Lower leg skin (tissue), 4 donors: Measurements from ENCODE around the gene SORT1. TPM values are rescaled to one million over a fixed set of nuclear protein-coding genes. Genes with fewer than 3 reads are reported as not detected.

Experiments used
- DNase-seq, 2 donors: peaks; one replicate each; pipeline ENCODE4 v3.0.0-alpha.2; 2019; ENCODE audit warnings: low spot score in 2 of 2
- H3K4me3 ChIP-seq: fragments of 200-600 bp; sonication (generic); 2 replicates; pipeline ENCODE4 v1.5.1; 2017; ENCODE audit warnings: mild to moderate bottlenecking, low read depth; ENCODE audit not compliant: poor library complexity, severe bottlenecking
- CTCF ChIP-seq, 3 donors: fragments of 450-650 bp; IDR thresholded peaks; one replicate each; pipeline ENCODE4 v1.5.1; 2016; ENCODE audit warnings: antibody characterized with exemption in 3 of 3, mild to moderate bottlenecking in 3 of 3, moderate library complexity in 2 of 3
- POLR2A ChIP-seq, 2 donors: fragments of 450-650 bp; IDR thresholded peaks; one replicate each; pipeline ENCODE4 v1.6.1; 2016 to 2017; ENCODE audit warnings: antibody characterized with exemption in 2 of 2, mild to moderate bottlenecking in 1 of 2, moderate library complexity in 1 of 2
- WGBS, 2 donors: methylation state at CpG; one replicate each; pipeline ENCODE4 v1.1.5; 2018; 5-methylcytosine and 5-hydroxymethylcytosine counted together
- intact Hi-C: fragments of 100-400 bp; cut with DNase I; formaldehyde crosslinking; loops from one replicate; pipeline ENCODE4 v1.15.0; 2023; ENCODE audit warnings: low total_unique reads
- total RNA-seq, 4 donors: library from RNA; depleted of rRNA; stranded (reverse); fragments of >200 nt; gene quantifications; one replicate each; pipeline ENCODE4 v1.1.0, GENCODE V29; 2016

The SORT1 gene
- total RNA-seq, 4 donors from 2014 or later: 29.8 to 53.1 (median 39.5) TPM

- DNase-seq: peak in 1 of 2 donors; percentile 53
- 40 to 52% methylated on average over 4 of the region's 4 CpGs for WGBS, 2 donors
- no peak overlapping the region for H3K4me3 ChIP-seq
- intact Hi-C loops: no loop called here
- no peak for TF ChIP-seq POLR2A (IDR thresholded peaks at IDR 0.05)
- no peak for TF ChIP-seq CTCF (IDR thresholded peaks at IDR 0.05)
These were observed 26.4 kb downstream of the SORT1 start for GRCh38 chr1:109371341-109371739.

- intact Hi-C loops: no loop called here
- WGBS, 2 donors: 54 to 66% methylated on average over 7 of the region's 7 CpGs
- H3K4me3 ChIP-seq: no peak overlapping the region
- DNase-seq: no peak
- no peak for TF ChIP-seq POLR2A (IDR thresholded peaks at IDR 0.05)
- no peak for TF ChIP-seq CTCF (IDR thresholded peaks at IDR 0.05)
These were observed 26.9 kb downstream of the SORT1 start for GRCh38 chr1:109370712-109371340.

- H3K4me3 ChIP-seq: no peak overlapping the region
These were observed 28.5 kb downstream of the SORT1 start for GRCh38 chr1:109369167-109369746.

DNA sequence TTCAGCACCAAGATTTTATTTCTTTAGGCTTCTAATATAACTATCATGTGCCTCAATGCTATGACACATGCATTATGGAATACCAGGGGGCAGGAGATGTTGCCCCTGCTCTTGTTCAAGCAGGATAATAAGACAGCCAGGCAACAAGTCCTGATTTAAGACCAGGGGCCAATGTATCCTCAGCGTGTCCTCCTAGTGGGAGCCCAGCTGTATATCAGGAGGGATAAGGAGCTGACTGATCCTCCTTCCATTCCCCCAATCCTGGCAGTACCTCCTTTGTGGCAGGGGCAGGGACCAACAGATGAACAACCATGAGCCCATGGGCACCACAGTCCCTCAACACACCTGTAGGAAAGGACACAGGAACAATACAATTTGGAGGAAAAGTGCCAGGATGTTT, 29.3 kb downstream of the SORT1 start:
- 77 to 88% methylated on average over 1 of the region's 1 CpG for WGBS, 2 donors
- H3K4me3 ChIP-seq: no peak overlapping the region
- DNase-seq: no peak
- TF ChIP-seq POLR2A (IDR thresholded peaks at IDR 0.05) (no peak), CTCF (IDR thresholded peaks at IDR 0.05) (no peak)
- intact Hi-C loops: no loop called here

More at GRCh38 chr1:109369167-109369746, 28.5 kb downstream of the SORT1 start:
- no peak for TF ChIP-seq POLR2A (IDR thresholded peaks at IDR 0.05)
- no peak for TF ChIP-seq CTCF (IDR thresholded peaks at IDR 0.05)
- DNase-seq: no peak
- WGBS, 2 donors: 64 to 66% methylated on average over 6 of the region's 6 CpGs
- intact Hi-C loops: no loop called here

- no peak for TF ChIP-seq CTCF (IDR thresholded peaks at IDR 0.05)
- TF ChIP-seq POLR2A (IDR thresholded peaks at IDR 0.05): no peak
- DNase-seq: no peak
- no peak overlapping the region for H3K4me3 ChIP-seq
- intact Hi-C loops: no loop called here
- 86 to 89% methylated on average over 3 of the region's 3 CpGs for WGBS, 2 donors
These were observed 30.1 kb downstream of the SORT1 start for GRCh38 chr1:109367626-109368025.
